H9 (cell line): Measurements from ENCODE around the gene NEUROD2. TPM values are rescaled to one million over a fixed set of nuclear protein-coding genes. Genes with fewer than 3 reads are reported as not detected.

ENCODE experiments used
- DNase-seq: peaks from one replicate; pipeline ENCODE4 v3.0.0-alpha.2; 2017
- H2AFZ ChIP-seq: one replicate; pipeline ENCODE4 v1.6.1; 2013; ENCODE audit warnings: mild to moderate bottlenecking, low read length, control low read depth, moderate library complexity
- H2AK5ac ChIP-seq: 2 replicates; pipeline ENCODE4 v1.6.1; 2013; ENCODE audit warnings: low read length, control low read depth, mixed read lengths; ENCODE audit not compliant: insufficient read length
- H2BK120ac ChIP-seq: one replicate; pipeline ENCODE4 v1.6.1; 2013; ENCODE audit warnings: low read depth, mild to moderate bottlenecking, low read length, control low read depth, inconsistent platforms; ENCODE audit not compliant: poor library complexity, severe bottlenecking
- H2BK12ac ChIP-seq: 2 replicates; pipeline ENCODE4 v1.6.1; 2013; ENCODE audit warnings: low read length, control low read depth, mixed read lengths, low read depth; ENCODE audit not compliant: insufficient read length
- H2BK15ac ChIP-seq: 2 replicates; pipeline ENCODE4 v1.6.1; 2013; ENCODE audit warnings: low read depth, low read length, control low read depth
- H2BK20ac ChIP-seq: one replicate; pipeline ENCODE4 v1.6.1; 2013; ENCODE audit warnings: low read depth, mild to moderate bottlenecking, low read length, control low read depth, inconsistent platforms; ENCODE audit not compliant: poor library complexity, severe bottlenecking
- H2BK5ac ChIP-seq: 2 replicates; pipeline ENCODE4 v1.6.1; 2013; ENCODE audit warnings: low read length, control low read depth, mixed read lengths; ENCODE audit not compliant: insufficient read length
- H3K14ac ChIP-seq: 2 replicates; pipeline ENCODE4 v1.6.1; 2013; ENCODE audit warnings: low read length, control low read depth; ENCODE audit not compliant: insufficient read depth
- H3K18ac ChIP-seq: 2 replicates; pipeline ENCODE4 v1.6.1; 2013; ENCODE audit warnings: low read depth, mild to moderate bottlenecking, mixed read lengths, low read length, control low read depth; ENCODE audit not compliant: insufficient read length
- H3K23ac ChIP-seq: 2 replicates; pipeline ENCODE4 v1.6.1; 2013; ENCODE audit warnings: low read length, control low read depth, mixed read lengths, low read depth; ENCODE audit not compliant: insufficient read length
- H3K23me2 ChIP-seq: 2 replicates; pipeline ENCODE4 v1.6.1; 2013; ENCODE audit warnings: low read depth, mild to moderate bottlenecking, mixed read lengths, low read length, control low read depth; ENCODE audit not compliant: insufficient read length, poor library complexity, severe bottlenecking
- H3K27ac ChIP-seq: 2 replicates; pipeline ENCODE4 v1.5.1; 2013; ENCODE audit warnings: low read length, control low read depth, mixed read lengths, low read depth; ENCODE audit not compliant: insufficient read length
- H3K27me3 ChIP-seq: 2 replicates; pipeline ENCODE4 v1.6.1; 2013; ENCODE audit warnings: low read length, control low read depth, inconsistent platforms; ENCODE audit not compliant: insufficient read depth
- H3K4ac ChIP-seq: 2 replicates; pipeline ENCODE4 v1.6.1; 2013; ENCODE audit warnings: low read depth, mild to moderate bottlenecking, control low read depth, inconsistent platforms, low read length, moderate library complexity
- H3K4me1 ChIP-seq: 2 replicates; pipeline ENCODE4 v1.6.1; 2013; ENCODE audit warnings: low read length, control low read depth, inconsistent platforms; ENCODE audit not compliant: insufficient read depth
- H3K4me2 ChIP-seq: 2 replicates; pipeline ENCODE4 v1.6.1; 2013; ENCODE audit warnings: low read length, control low read depth, mixed read lengths; ENCODE audit not compliant: insufficient read length, insufficient read depth
- H3K56ac ChIP-seq: 2 replicates; pipeline ENCODE4 v1.6.1; 2013; ENCODE audit warnings: low read depth, mild to moderate bottlenecking, mixed read lengths, low read length, control low read depth; ENCODE audit not compliant: insufficient read length
- H3K79me1 ChIP-seq: 2 replicates; pipeline ENCODE4 v1.6.1; 2013; ENCODE audit warnings: low read depth, mild to moderate bottlenecking, moderate library complexity, low read length, control low read depth, inconsistent platforms; ENCODE audit not compliant: insufficient read depth, poor library complexity, severe bottlenecking
- H3K79me2 ChIP-seq: 2 replicates; pipeline ENCODE4 v1.6.1; 2013; ENCODE audit warnings: low read length, control low read depth, inconsistent platforms; ENCODE audit not compliant: insufficient read depth
- H3K9ac ChIP-seq: 2 replicates; pipeline ENCODE4 v1.6.1; 2013; ENCODE audit warnings: low read length, control low read depth, mixed read lengths; ENCODE audit not compliant: insufficient read length; ENCODE audit errors: extremely low read depth
- H3K9me3 ChIP-seq: one replicate; pipeline ENCODE4 v1.6.1; 2013; ENCODE audit warnings: low read depth, low read length, inconsistent platforms; ENCODE audit not compliant: control insufficient read depth
- H3T11ph ChIP-seq: one replicate; pipeline ENCODE4 v1.6.1; 2013; ENCODE audit warnings: mild to moderate bottlenecking, low read length, control low read depth, inconsistent platforms
- H4K20me1 ChIP-seq: one replicate; pipeline ENCODE4 v1.6.1; 2013; ENCODE audit not compliant: control insufficient read depth, insufficient read length, insufficient read depth
- H4K5ac ChIP-seq: 2 replicates; pipeline ENCODE4 v1.6.1; 2013; ENCODE audit warnings: low read depth, mild to moderate bottlenecking, mixed read lengths, low read length, control low read depth; ENCODE audit not compliant: insufficient read length
- H4K8ac ChIP-seq: replicated peaks from 2 replicates; pipeline ENCODE4 v1.6.1; 2013; ENCODE audit warnings: low read length, control low read depth, mixed read lengths, low read depth; ENCODE audit not compliant: insufficient read length
- H4K91ac ChIP-seq: 2 replicates; pipeline ENCODE4 v1.6.1; 2013; ENCODE audit warnings: low read depth, mild to moderate bottlenecking, moderate library complexity, mixed read lengths, low read length, control low read depth; ENCODE audit not compliant: insufficient read length
- H3K27ac Mint-ChIP-seq, 3 experiments: 2 replicates in 2 of 3; 3 replicates in 1 of 3; pipeline ENCODE4 v1.8.0; 2020 to 2021; ENCODE audit warnings: mixed read lengths in 3 of 3, mild to moderate bottlenecking in 1 of 3, moderate library complexity in 1 of 3
- H3K27me3 Mint-ChIP-seq: 2 replicates; pipeline ENCODE4 v1.8.0; 2021; ENCODE audit warnings: low read depth, mild to moderate bottlenecking, moderate library complexity, mixed read lengths
- H3K36me3 Mint-ChIP-seq, 3 experiments: 2 replicates in 2 of 3; 3 replicates in 1 of 3; pipeline ENCODE4 v1.8.0; 2020 to 2021; ENCODE audit warnings: low read depth in 3 of 3, mixed read lengths in 3 of 3; ENCODE audit not compliant: insufficient read depth in 1 of 3
- H3K4me1 Mint-ChIP-seq, 2 experiments: 2 replicates each; pipeline ENCODE4 v1.8.0; 2020; ENCODE audit warnings: mixed read lengths in 2 of 2
- H3K4me3 Mint-ChIP-seq, 2 experiments: 2 replicates in 1 of 2; 3 replicates in 1 of 2; pipeline ENCODE4 v1.8.0; 2020 to 2021; ENCODE audit warnings: mild to moderate bottlenecking in 2 of 2, mixed read lengths in 2 of 2, moderate library complexity in 1 of 2
- H3K9me3 Mint-ChIP-seq, 2 experiments: 2 replicates in 1 of 2; 3 replicates in 1 of 2; pipeline ENCODE4 v1.8.0; 2020; ENCODE audit warnings: mild to moderate bottlenecking in 2 of 2, mixed read lengths in 2 of 2, moderate library complexity in 1 of 2
- CTCF ChIP-seq: fragments of 200-600 bp; sonication (generic); conservative IDR thresholded peaks from 3 replicates; pipeline ENCODE4 v1.8.0; 2021; ENCODE audit warnings: antibody characterized with exemption, mild to moderate bottlenecking
- WGBS: extraction: QIAGEN DNeasy Blood & Tissue Kit; methylation state at CpG from one replicate; pipeline ENCODE4 v1.1.7; 2013; ENCODE audit warnings: missing lambda C conversion rate, low lambda C conversion rate, mixed read lengths; ENCODE audit not compliant: insufficient read length; ENCODE audit errors: extremely low coverage; 5-methylcytosine and 5-hydroxymethylcytosine counted together
- total RNA-seq: library from RNA; stranded (reverse); gene quantifications from 2 replicates; pipeline ENCODE4 v1.2.1, GENCODE V29; 2021

NEUROD2 gene
- total RNA-seq, 1 experiment from 2014 or later = not detected

GRCh38 chr17:39579318-39580081 is 28.2 kb downstream of the NEUROD2 start:
- no peak overlapping the region for H3K14ac ChIP-seq
- peak overlapping the region; percentile 49 to 83 (median 66); a peak in 3 of 7 replicates for H3K27ac Mint-ChIP-seq
- H3K27ac ChIP-seq = no peak overlapping the region
- H3K79me1 ChIP-seq = no peaks in the 10 kb centered on the region
- H3K79me2 ChIP-seq = no peaks in the 10 kb centered on the region
- peaks cover 12% of the 10 kb centered on the region for H3K4me1 ChIP-seq
- peak; percentile 92 for DNase-seq
- no peak overlapping the region for H3T11ph ChIP-seq
- no peak overlapping the region for H2BK120ac ChIP-seq
- no peak overlapping the region for H4K8ac ChIP-seq
- H3K36me3 Mint-ChIP-seq = no peaks in the 10 kb centered on the region
- peaks cover 36 to 43% of the 10 kb centered on the region in 2 experiments for H3K4me1 Mint-ChIP-seq
- H2AFZ ChIP-seq = no peak overlapping the region
- no peak for TF ChIP-seq CTCF
- WGBS = no CpG with 5 or more reads among the region's 8 CpGs
- H3K23ac ChIP-seq = no peak overlapping the region
- H3K18ac ChIP-seq = no peak overlapping the region
- peak overlapping the region; percentile 39 to 69 for H3K4me3 Mint-ChIP-seq
- peaks cover 44% of the 10 kb centered on the region for H3K27me3 Mint-ChIP-seq
- no peaks in the 10 kb centered on the region for H3K9me3 ChIP-seq
- H2BK20ac ChIP-seq = no peak overlapping the region
- no peak overlapping the region for H3K4ac ChIP-seq
- no peaks in the 10 kb centered on the region for H3K23me2 ChIP-seq
- no peaks in the 10 kb centered on the region for H3K9me3 Mint-ChIP-seq
- H4K20me1 ChIP-seq = no peaks in the 10 kb centered on the region
- H4K5ac ChIP-seq = no peak overlapping the region
- H3K9ac ChIP-seq = no peak overlapping the region
- no peak overlapping the region for H2AK5ac ChIP-seq
- no peak overlapping the region for H2BK12ac ChIP-seq
- no peak overlapping the region for H3K56ac ChIP-seq
- no peaks in the 10 kb centered on the region for H3K27me3 ChIP-seq
- no peak overlapping the region for H2BK5ac ChIP-seq
- H4K91ac ChIP-seq = no peak overlapping the region
- no peak overlapping the region for H2BK15ac ChIP-seq
- H3K4me2 ChIP-seq = no peak overlapping the region
